Neural progenitor cell (in vitro differentiated cells): ENCODE measurements around the gene ANKRD2.

Source experiments
- CTCF ChIP-seq: fragments of 200-600 bp; sonication (generic); IDR thresholded peaks from 2 replicates; pipeline ENCODE4 v1.5.1; 2017; ENCODE audit warnings: antibody characterized with exemption, mild to moderate bottlenecking
- EZH2 ChIP-seq: fragments of 200-600 bp; sonication (generic); IDR thresholded peaks from 2 replicates; pipeline ENCODE4 v1.6.1; 2017; ENCODE audit warnings: antibody characterized with exemption, mild to moderate bottlenecking, moderate library complexity

GRCh38 chr10:97582169-97582568, 9.6 kb downstream of the ANKRD2 start:
- TF ChIP-seq CTCF (no peak), EZH2 (no peak)
